ENCODE results near the gene SYNC.
"Not testable (repeated sequence)": the region's sequence is repeated elsewhere in the genome, so short reads cannot be mapped to it uniquely, and the experiment has no call there.

SYNC gene

DNA sequence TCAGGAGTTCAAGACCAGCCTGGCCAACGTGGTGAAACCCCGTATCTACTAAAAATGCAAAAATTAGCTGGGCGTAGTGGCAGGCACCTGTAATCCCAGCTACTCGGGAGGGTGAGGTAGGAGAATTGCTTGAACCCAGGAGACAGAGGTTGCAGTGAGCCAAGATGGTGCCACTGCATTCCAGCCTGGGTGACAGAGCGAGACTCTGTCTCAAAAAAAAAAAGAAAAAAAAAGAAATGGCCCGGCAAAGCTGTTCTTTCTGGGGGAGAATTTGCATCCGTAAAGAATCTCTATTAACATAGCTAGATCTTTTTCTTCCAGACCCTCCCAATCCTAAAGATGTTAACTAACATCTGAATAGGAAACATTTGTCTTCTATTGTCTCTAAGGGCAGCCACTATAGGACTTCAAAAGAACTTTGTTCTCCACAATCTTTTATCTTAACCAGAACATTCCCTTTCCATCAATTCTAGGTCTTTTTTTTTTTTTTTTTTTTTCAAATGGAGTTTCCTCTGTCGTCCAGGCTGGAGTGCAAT lies 60.2 kb downstream of the SYNC start:
- DNase-seq (ENCODE audit: low read depth in 2 of 2): not testable (repeated sequence)

DNA sequence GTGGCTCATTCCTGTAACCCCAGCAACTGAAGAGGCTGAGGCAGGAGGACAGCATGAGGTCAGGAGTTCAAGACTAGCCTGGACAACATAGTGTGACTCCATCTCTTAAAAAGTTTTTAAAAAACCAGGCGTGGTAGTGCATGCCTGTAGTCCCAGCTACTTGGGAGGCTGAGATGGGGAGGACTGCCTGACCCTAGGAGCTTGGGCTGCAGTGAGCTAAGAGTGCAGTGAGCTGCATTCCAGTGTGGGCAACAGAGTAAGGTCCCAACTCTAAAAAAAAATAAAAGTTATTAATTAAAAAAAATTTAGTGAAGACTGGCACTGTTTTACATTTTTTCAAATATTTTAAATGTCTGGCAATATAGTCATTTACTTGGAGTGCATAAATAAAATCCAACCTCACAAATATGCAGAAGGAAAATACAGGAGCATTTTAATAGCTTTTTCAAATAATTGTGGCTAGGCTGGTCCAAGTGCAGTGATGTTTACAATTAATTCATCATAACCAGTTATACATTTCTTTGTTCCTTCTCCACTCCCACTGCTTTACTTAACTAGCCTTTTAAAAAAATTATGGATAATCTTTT lies 63.0 kb downstream of the SYNC start:
- no peak for DNase-seq (ENCODE audit: low read depth in 2 of 2)

DNA sequence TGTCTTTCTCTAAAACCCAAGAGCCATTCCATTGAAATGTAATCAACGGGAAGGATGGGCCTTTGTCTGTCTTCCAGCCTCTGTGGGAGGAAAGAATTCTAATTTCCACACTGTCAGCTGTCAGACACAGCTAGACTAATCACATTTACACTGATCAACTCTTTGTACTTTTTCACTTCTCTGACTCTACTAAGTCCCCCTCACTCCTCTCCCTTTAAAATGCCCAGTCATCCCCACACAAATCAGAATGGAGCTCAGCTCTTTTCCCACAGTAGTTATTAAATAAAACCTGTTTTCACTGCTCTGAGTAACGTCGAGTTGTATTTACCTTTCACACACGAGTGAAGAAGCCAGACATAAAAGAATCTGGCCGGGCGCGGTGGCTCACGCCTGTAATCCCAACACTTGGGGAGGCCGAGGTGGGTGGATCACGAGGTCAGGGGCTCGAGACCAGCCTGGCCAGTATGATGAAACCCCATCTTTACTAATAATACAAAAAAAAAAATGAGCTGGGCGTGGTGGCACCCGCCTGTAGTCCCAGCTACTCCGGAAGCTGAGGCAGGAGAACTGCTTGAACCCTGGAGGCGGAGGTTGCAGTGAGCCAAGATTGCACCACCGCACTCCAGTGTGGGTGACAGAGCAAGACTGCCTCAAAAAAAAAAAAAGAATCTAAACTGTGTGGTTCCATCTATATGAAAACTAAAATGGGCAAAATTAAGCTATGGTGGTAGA lies 65.5 kb downstream of the SYNC start:
- no peak for DNase-seq (ENCODE audit: low read depth in 2 of 2)

DNA sequence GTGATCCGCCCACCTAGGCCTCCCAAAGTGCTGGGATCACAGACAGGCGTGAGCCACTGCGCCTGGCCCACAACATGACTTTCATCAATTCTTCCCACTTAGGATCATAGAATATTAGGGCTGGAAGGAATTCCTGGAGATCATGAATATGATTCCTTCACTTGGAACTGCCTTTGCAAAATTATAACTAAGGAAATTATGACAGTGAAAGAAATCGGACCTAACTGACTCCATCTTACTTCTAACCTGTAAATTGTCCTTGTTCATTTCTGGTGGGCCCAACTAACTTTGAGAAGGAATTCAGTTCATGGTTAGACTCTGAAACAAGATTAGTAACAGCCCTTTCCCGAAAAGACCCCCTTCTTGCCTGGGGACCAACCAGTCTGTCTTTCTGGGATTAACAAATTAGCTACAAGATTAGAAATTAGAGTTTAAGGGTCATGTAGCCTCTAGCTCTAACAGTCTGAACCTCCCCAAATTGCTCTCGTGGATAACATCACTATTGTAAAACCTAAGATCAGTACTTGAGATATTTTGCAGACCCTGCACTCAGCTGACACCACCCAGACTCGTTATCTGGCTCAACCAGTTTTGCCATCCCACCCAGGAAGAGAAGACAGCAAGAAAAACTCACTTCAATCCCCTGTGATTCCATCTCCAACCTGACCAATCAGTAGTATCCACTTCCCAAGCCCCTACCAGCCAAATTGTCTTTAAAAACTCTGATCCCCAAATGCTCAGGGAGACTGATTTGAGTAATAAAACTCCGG lies 66.9 kb downstream of the SYNC start:
- no peak for DNase-seq (ENCODE audit: low read depth in 2 of 2)

DNA sequence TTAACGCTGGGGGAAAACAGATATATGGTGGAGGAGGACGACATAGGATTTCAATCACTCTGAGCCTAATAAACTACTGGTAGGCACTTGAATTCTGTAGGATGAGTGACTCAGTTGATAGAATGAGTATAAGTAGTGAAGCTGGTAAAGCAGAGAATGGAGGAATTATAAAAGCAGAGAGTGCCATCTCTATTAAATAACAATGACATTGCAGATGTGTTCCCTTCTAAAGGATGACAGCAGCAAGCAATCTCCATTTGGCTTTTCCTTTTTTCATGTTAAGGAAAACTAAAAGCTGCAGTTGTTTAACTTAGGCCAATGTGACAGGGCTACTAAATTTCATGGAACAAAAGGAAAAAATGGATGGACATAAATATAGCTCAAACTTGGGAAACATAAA lies 69.7 kb downstream of the SYNC start:
- no peak for DNase-seq (ENCODE audit: low read depth in 2 of 2)

DNA sequence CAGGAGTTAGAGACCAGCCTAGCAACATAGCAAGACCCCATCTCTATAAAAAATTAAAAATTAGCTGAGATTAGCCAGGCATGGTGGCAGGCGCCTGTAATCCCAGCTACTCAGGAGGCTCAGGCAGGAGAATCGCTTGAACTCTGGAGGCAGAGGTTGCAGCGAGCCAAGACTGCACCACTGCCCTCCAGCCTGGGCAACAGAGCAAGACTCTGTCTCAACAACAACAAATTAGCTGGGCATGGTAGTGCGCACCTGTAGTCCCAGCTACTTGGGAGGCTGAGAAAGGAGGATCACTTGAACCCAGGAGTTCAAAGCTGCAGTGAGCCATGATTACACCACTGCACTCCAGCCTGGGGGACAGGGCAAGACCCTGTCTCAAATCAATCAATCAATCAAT lies 72.4 kb downstream of the SYNC start:
- not testable (repeated sequence) for DNase-seq (ENCODE audit: low read depth in 2 of 2)

Data from activated CD4-positive, alpha-beta T cell treated with anti-CD3 and anti-CD28 coated beads for 24 hours (primary cell).